Sigmoid colon (tissue), 7 donors: ENCODE measurements around the gene MBOAT7. TPM values are rescaled to one million over a fixed set of nuclear protein-coding genes. Genes with fewer than 3 reads are reported as not detected.

Experiments used
- DNase-seq: peaks from one replicate; pipeline ENCODE4 v3.0.0-alpha.2; 2019
- H3K27ac ChIP-seq, 4 donors: fragments of 200-600 bp; sonication (generic); one replicate each; pipeline ENCODE4 v1.5.1; 2016 to 2019; ENCODE audit warnings: mild to moderate bottlenecking in 1 of 4
- H3K27me3 ChIP-seq, 3 donors: fragments of 200-600 bp; sonication (generic); one replicate each; pipeline ENCODE4 v1.5.1; 2019; ENCODE audit warnings: mild to moderate bottlenecking in 1 of 3
- H3K36me3 ChIP-seq, 4 donors: fragments of 200-600 bp; sonication (generic); one replicate each; pipeline ENCODE4 v1.5.1; 2016 to 2019
- H3K4me1 ChIP-seq, 4 donors: fragments of 200-600 bp; sonication (generic); one replicate each; pipeline ENCODE4 v1.5.1; 2017 to 2019
- H3K4me3 ChIP-seq, 4 donors: fragments of 200-600 bp; sonication (generic); one replicate each; pipeline ENCODE4 v1.5.1; 2017 to 2019; ENCODE audit warnings: mild to moderate bottlenecking in 2 of 4, moderate library complexity in 1 of 4
- H3K9me3 ChIP-seq, 4 donors: fragments of 200-600 bp in 3 of 4; sonication (generic) in 3 of 4; one replicate each; pipeline versions ENCODE4 v1.5.1 to v1.6.1; 2013 to 2019
- CTCF ChIP-seq, 4 experiments: fragments of 450-650 bp in 3 of 4; fragments of 200-600 bp in 1 of 4; IDR thresholded peaks; one replicate each; pipeline ENCODE4 v1.5.1; 2016 to 2019; ENCODE audit warnings: antibody characterized with exemption in 4 of 4, mild to moderate bottlenecking in 3 of 4, moderate library complexity in 2 of 4
- EP300 ChIP-seq, 4 donors: sonication (generic); formaldehyde crosslinking; IDR thresholded peaks; one replicate each; pipeline ENCODE4 v1.6.1; 2017; ENCODE audit warnings: antibody characterized with exemption in 4 of 4
- POLR2A ChIP-seq, 2 donors: fragments of 450-650 bp; IDR thresholded peaks; one replicate each; pipeline ENCODE4 v1.6.1; 2016; ENCODE audit warnings: antibody characterized with exemption in 2 of 2, mild to moderate bottlenecking in 2 of 2, moderate library complexity in 2 of 2
- POLR2AphosphoS5 ChIP-seq, 4 donors: sonication (generic); formaldehyde crosslinking; IDR thresholded peaks; one replicate each; pipeline ENCODE4 v1.6.1; 2017; ENCODE audit warnings: antibody characterized with exemption in 4 of 4
- WGBS, 2 donors: extraction: QIAGEN DNeasy Blood & Tissue Kit; methylation state at CpG; one replicate each; pipeline ENCODE4 v1.1.7; 2013; 5-methylcytosine and 5-hydroxymethylcytosine counted together
- intact Hi-C: fragments of 100-400 bp; cut with DNase I; formaldehyde crosslinking; loops from one replicate; pipeline ENCODE4 v1.15.1; 2023
- polyA plus RNA-seq, 3 donors: library from polyadenylated mRNA; stranded (reverse); fragments of 200-250 nt; gene quantifications; one replicate each; pipeline ENCODE4 v1.2.3, GENCODE V29; 2013
- total RNA-seq, 4 donors: library from RNA; depleted of rRNA; stranded (reverse); fragments of >200 nt; gene quantifications; one replicate each; pipeline ENCODE4 v1.1.0, GENCODE V29; 2016
- donor health status: healthy with polysubstance abuse.
- donor health status: Bipolar disorder and iron deficiency.
- donor health status: healthy.

MBOAT7 gene
- total and polyA plus RNA-seq, 7 donors = 15.0 to 79.7 (median 29.3) TPM

- no peak for TF ChIP-seq EP300 (IDR thresholded peaks at IDR 0.05)
- TF ChIP-seq CTCF (IDR thresholded peaks at IDR 0.05) = no peak
- no peak for TF ChIP-seq POLR2A (IDR thresholded peaks at IDR 0.05)
- TF ChIP-seq POLR2AphosphoS5 (IDR thresholded peaks at IDR 0.05) = no peak
- H3K9me3 ChIP-seq = no peaks in the 10 kb centered on the region
- intact Hi-C loops = loop anchor here (5.0 kb wide), 1 partner anchor 39 kb away; the partner anchor contains the start of gene RPS9
- no peak for DNase-seq
- H3K27me3 ChIP-seq = peaks cover 4 to 33% (median 25%) of the 10 kb centered on the region in 3 donors
- H3K27ac ChIP-seq = peak overlapping the region; percentile 42 to 94 (median 56)
- H3K4me3 ChIP-seq = peak overlapping the region in 3 of 4 donors; percentile 29 to 48 (median 41)
- H3K4me1 ChIP-seq = peaks cover 0 to 53% (median 51%) of the 10 kb centered on the region in 4 donors
- peaks cover 0 to 4% (median 1%) of the 10 kb centered on the region in 4 donors for H3K36me3 ChIP-seq
- WGBS, 2 donors = 48 to 64% methylated on average over 14 of the region's 14 CpGs
Observed at GRCh38 chr19:54162884-54163283, 26.5 kb downstream of the MBOAT7 start.

- H3K9me3 ChIP-seq = no peaks in the 10 kb centered on the region
- H3K27me3 ChIP-seq = peaks cover 4 to 30% (median 25%) of the 10 kb centered on the region in 3 donors
- intact Hi-C loops = loop anchor here (5.0 kb wide), 1 partner anchor 40 kb away; the partner anchor contains the start of gene RPS9
- TF ChIP-seq POLR2AphosphoS5 (IDR thresholded peaks at IDR 0.05) = no peak
- no peak for TF ChIP-seq EP300 (IDR thresholded peaks at IDR 0.05)
- TF ChIP-seq CTCF (IDR thresholded peaks at IDR 0.05) = no peak
- TF ChIP-seq POLR2A (IDR thresholded peaks at IDR 0.05) = no peak
- H3K36me3 ChIP-seq = peaks cover 0 to 10% (median 4%) of the 10 kb centered on the region in 4 donors
- H3K4me3 ChIP-seq = peak overlapping the region; percentile 24 to 48 (median 35)
- WGBS, 2 donors = 1 to 2% methylated on average over 35 of the region's 35 CpGs
- DNase-seq = peak; percentile 96
- H3K4me1 ChIP-seq = peaks cover 0 to 55% (median 52%) of the 10 kb centered on the region in 4 donors
- peak overlapping the region; percentile 44 to 94 (median 56) for H3K27ac ChIP-seq
Observed at GRCh38 chr19:54162241-54162805, 27.1 kb downstream of the MBOAT7 start.

- H3K4me1 ChIP-seq = peaks cover 0 to 55% (median 52%) of the 10 kb centered on the region in 4 donors
- intact Hi-C loops = loop anchor here (5.0 kb wide), 1 partner anchor 41 kb away; the partner anchor contains the start of gene RPS9
- H3K4me3 ChIP-seq = peak overlapping the region in 3 of 4 donors; percentile 48 to 83 (median 62)
- H3K27me3 ChIP-seq = peaks cover 4 to 18% (median 15%) of the 10 kb centered on the region in 3 donors
- no peak for TF ChIP-seq EP300 (IDR thresholded peaks at IDR 0.05)
- TF ChIP-seq POLR2AphosphoS5 (IDR thresholded peaks at IDR 0.05) = no peak
- TF ChIP-seq POLR2A (IDR thresholded peaks at IDR 0.05) = no peak
- no peak for TF ChIP-seq CTCF (IDR thresholded peaks at IDR 0.05)
- no peak for DNase-seq
- H3K36me3 ChIP-seq = peaks cover 11 to 24% (median 17%) of the 10 kb centered on the region in 4 donors
- 31 to 51% methylated on average over 13 of the region's 13 CpGs for WGBS, 2 donors
- H3K9me3 ChIP-seq = no peaks in the 10 kb centered on the region
- H3K27ac ChIP-seq = peak overlapping the region; percentile 86 to 96 (median 92)
Observed at GRCh38 chr19:54160854-54161253, 28.5 kb downstream of the MBOAT7 start.

DNA sequence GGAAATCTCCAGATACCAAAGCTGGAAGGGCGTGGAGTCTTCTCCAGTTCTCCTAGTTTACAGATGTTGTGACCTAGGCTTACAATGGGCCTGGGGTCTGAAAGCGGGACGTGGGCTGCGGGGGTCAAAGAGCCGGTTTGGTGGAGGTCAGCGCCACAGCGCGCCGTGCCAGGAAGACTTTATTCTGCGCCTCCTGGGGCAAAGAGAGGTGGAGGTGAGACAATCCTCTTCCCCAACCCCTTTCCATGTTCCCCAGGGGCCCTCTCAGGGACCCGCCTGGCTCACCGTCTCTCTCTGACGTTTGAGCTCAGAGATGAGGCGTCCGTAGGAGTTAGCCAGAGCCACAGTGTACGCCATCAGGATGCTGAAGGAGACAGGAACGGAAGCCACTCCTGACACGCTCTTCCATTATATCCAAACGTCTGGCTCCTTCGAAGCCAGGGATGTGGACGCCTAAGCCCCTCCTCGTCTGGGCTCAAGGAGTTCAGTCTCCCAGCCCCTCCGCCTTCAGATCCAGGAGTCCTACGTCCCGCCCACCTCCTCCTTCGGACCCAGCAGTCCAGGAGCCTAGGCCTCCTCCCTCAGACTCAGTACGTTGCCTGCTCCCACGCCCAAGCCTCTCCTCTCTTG is 29.1 kb downstream of the MBOAT7 start:
- Histone ChIP-seq H3K4me3 (peak overlapping the region; percentile 29 to 83 (median 55)), H3K27me3 (peaks cover 4 to 12% (median 11%) of the 10 kb centered on the region in 3 donors), H3K4me1 (peaks cover 0 to 55% (median 52%) of the 10 kb centered on the region in 4 donors), H3K27ac (peak overlapping the region; percentile 86 to 96 (median 92)), H3K9me3 (no peaks in the 10 kb centered on the region), H3K36me3 (peaks cover 16 to 30% (median 22%) of the 10 kb centered on the region in 4 donors)
- TF ChIP-seq CTCF (IDR thresholded peaks at IDR 0.05) (no peak), POLR2A (IDR thresholded peaks at IDR 0.05) (peak in 1 of 2 donors; percentile 50), POLR2AphosphoS5 (IDR thresholded peaks at IDR 0.05) (peak in 1 of 4 donors; percentile 5)
- peak; percentile 74 for DNase-seq
- intact Hi-C loops = loop anchor here (5.0 kb wide), 1 partner anchor 42 kb away; the partner anchor contains the start of gene RPS9
- 1 to 5% methylated on average over 28 of the region's 28 CpGs for WGBS, 2 donors
